ENCODE data around the gene SHF.

GRCh38 chr15:45201557-45201859 is 13.7 kb upstream of the SHF start:
- TF ChIP-seq CTCF (IDR thresholded peaks at IDR 0.05; ENCODE audit: extremely low read depth in 1 of 2, insufficient read depth in 1 of 2, low read depth in 1 of 2, low read length in 2 of 2) (no peak), GATA2 (IDR thresholded peaks at IDR 0.05; ENCODE audit: insufficient read depth, insufficient read length, low read depth, low read length) (no peak), POLR2A (IDR thresholded peaks at IDR 0.05; ENCODE audit: low read depth, low read length) (no peak), POLR2AphosphoS5 (IDR thresholded peaks at IDR 0.05; ENCODE audit: insufficient read depth, low read depth, low read length) (no peak)

Measured in endothelial cell of umbilical vein (primary cell).